HG03108 (cell line): ENCODE data around the gene PROSER3.

Source experiments
- ATAC-seq: cut with Tn5 transposase; IDR thresholded peaks from one replicate; pipeline ENCODE4 v1.9.1; 2021; ENCODE audit warnings: moderate library complexity; ENCODE audit not compliant: unreplicated experiment

PROSER3 gene

GRCh38 chr19:35757749-35758608, at the start of gene PROSER3:
Gene PROSER3, plus strand, starts transcription at chr19:35758176. Its CDS starts 40 bp downstream, at chr19:35758216.
- ATAC-seq: peak; percentile 91

- ATAC-seq: no peak
Measured at GRCh38 chr19:35708391-35708790, 49.6 kb upstream of the PROSER3 start.

GRCh38 chr19:35710784-35711723, 46.9 kb upstream of the PROSER3 start:
- no peak for ATAC-seq

GRCh38 chr19:35712567-35713505, 45.1 kb upstream of the PROSER3 start:
- peak; percentile 20 for ATAC-seq

- ATAC-seq: no peak
Measured at GRCh38 chr19:35713506-35713850, 44.5 kb upstream of the PROSER3 start.

- no peak for ATAC-seq
Measured at GRCh38 chr19:35713904-35714495, 44.0 kb upstream of the PROSER3 start.

- no peak for ATAC-seq
Measured at GRCh38 chr19:35714601-35715354, 43.2 kb upstream of the PROSER3 start.

GRCh38 chr19:35715355-35715809, 42.6 kb upstream of the PROSER3 start:
- ATAC-seq: no peak

- ATAC-seq: no peak
Measured at GRCh38 chr19:35715981-35716800, 41.8 kb upstream of the PROSER3 start.

GRCh38 chr19:35716801-35717664, 40.9 kb upstream of the PROSER3 start:
- ATAC-seq: peak; percentile 48

- ATAC-seq: peak; percentile 37
Measured at GRCh38 chr19:35717665-35718344, 40.2 kb upstream of the PROSER3 start, which contains the start of gene KMT2B. Gene KMT2B, plus strand, starts transcription at chr19:35718003. Its CDS starts 16 bp downstream, at chr19:35718019.

- no peak for ATAC-seq
Measured at GRCh38 chr19:35718345-35719041, 39.5 kb upstream of the PROSER3 start.

GRCh38 chr19:35719402-35720162, 38.4 kb upstream of the PROSER3 start:
- no peak for ATAC-seq

- no peak for ATAC-seq
Measured at GRCh38 chr19:35720163-35720524, 37.8 kb upstream of the PROSER3 start.

- ATAC-seq: no peak
Measured at GRCh38 chr19:35720648-35721047, 37.3 kb upstream of the PROSER3 start.

GRCh38 chr19:35721374-35721773, 36.6 kb upstream of the PROSER3 start:
- no peak for ATAC-seq
